GM12865 (cell line): Measurements from ENCODE around the gene NACC2.

ENCODE experiments used
- DNase-seq: peaks from one replicate; pipeline ENCODE4 v3.0.0; 2010; ENCODE audit warnings: low read depth
- H3K4me3 ChIP-seq: 2 replicates; pipeline ENCODE4 v1.5.1; 2011; ENCODE audit warnings: mild to moderate bottlenecking, low read depth, low read length, control low read depth
- CTCF ChIP-seq: IDR thresholded peaks from 2 replicates; pipeline ENCODE4 v1.5.1; 2011; ENCODE audit warnings: low read length, control low read depth, low read depth, inconsistent platforms; ENCODE audit not compliant: insufficient read depth; ENCODE audit errors: missing control alignments

Gene NACC2

GRCh38 chr9:135988493-135988892 lies 106.6 kb downstream of the NACC2 start:
- TF ChIP-seq CTCF = no peak
- H3K4me3 ChIP-seq = no peak overlapping the region
- DNase-seq = no peak

GRCh38 chr9:135987838-135988404 lies 107.2 kb downstream of the NACC2 start:
- H3K4me3 ChIP-seq = no peak overlapping the region
- no peak for DNase-seq
- no peak for TF ChIP-seq CTCF

GRCh38 chr9:135986605-135987004 lies 108.5 kb downstream of the NACC2 start:
- H3K4me3 ChIP-seq = no peak overlapping the region
- DNase-seq = no peak
- TF ChIP-seq CTCF = no peak

GRCh38 chr9:135985889-135986288 lies 109.2 kb downstream of the NACC2 start:
- H3K4me3 ChIP-seq = no peak overlapping the region
- TF ChIP-seq CTCF = no peak
- DNase-seq = no peak

- TF ChIP-seq CTCF = no peak
- DNase-seq = no peak
- H3K4me3 ChIP-seq = no peak overlapping the region
Observed at GRCh38 chr9:135985459-135985774, 109.7 kb downstream of the NACC2 start.

GRCh38 chr9:135984072-135984710 lies 110.9 kb downstream of the NACC2 start:
- no peak for TF ChIP-seq CTCF

More at GRCh38 chr9:135984072-135984710, 110.9 kb downstream of the NACC2 start:
- no peak overlapping the region for H3K4me3 ChIP-seq
- DNase-seq = no peak
